GM12865 (cell line): Measurements from ENCODE around the gene TMSB4X.

Experiments used
- DNase-seq: peaks from one replicate; pipeline ENCODE4 v3.0.0; 2010; ENCODE audit warnings: low read depth
- H3K4me3 ChIP-seq: 2 replicates; pipeline ENCODE4 v1.5.1; 2011; ENCODE audit warnings: mild to moderate bottlenecking, low read depth, low read length, control low read depth
- CTCF ChIP-seq: IDR thresholded peaks from 2 replicates; pipeline ENCODE4 v1.5.1; 2011; ENCODE audit warnings: low read length, control low read depth, low read depth, inconsistent platforms; ENCODE audit not compliant: insufficient read depth; ENCODE audit errors: missing control alignments

TMSB4X gene

DNA sequence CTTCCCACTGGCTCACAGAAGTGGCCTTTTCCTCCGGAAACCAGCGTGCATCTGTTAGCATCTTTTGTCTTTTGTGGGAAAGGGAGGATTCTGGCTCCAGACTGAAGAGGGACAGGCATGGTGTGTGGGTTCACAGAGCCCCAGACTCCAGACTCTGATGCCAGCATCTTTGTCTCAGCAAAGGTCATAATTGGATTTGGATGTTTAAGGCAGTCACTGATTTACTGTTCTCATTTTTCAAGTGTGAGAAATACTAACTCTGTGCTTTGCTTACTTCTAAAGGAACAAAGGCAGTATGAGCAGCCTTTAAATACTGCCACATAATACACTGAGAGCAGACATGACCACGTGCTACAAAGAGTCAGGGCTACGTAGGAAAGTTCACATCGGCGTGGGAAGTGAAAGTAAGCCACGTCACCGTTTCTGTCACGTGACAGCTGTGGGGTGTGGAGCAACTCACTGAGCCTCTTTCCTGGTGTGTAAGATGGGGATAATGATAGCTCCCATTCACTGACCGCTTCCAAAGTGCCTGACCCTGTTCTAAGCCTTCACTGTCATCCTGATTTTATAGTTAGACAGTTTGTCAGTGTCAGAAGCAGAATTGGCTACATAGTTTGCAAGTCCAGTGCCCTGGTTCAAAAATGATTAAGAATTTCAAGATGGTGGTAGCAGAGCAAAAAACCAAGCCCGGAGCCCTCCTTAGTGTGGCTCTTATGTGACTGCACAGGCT lies 24.8 kb upstream of the TMSB4X start:
- peak; percentile 95 for DNase-seq
- no peak for TF ChIP-seq CTCF
- H3K4me3 ChIP-seq = peak overlapping the region; percentile 50

- peak overlapping the region; percentile 50 for H3K4me3 ChIP-seq
- peak; percentile 90 for TF ChIP-seq CTCF
- DNase-seq = peak; percentile 90
Observed at GRCh38 chrX:12950851-12951594, 23.9 kb upstream of the TMSB4X start.

GRCh38 chrX:12951595-12951975 lies 23.3 kb upstream of the TMSB4X start:
- H3K4me3 ChIP-seq = peak overlapping the region; percentile 50
- DNase-seq = peak; percentile 54

GRCh38 chrX:12953420-12953819 lies 21.5 kb upstream of the TMSB4X start:
- TF ChIP-seq CTCF = no peak
- DNase-seq = no peak
- no peak overlapping the region for H3K4me3 ChIP-seq

More at GRCh38 chrX:12951595-12951975, 23.3 kb upstream of the TMSB4X start:
- no peak for TF ChIP-seq CTCF

- peak overlapping the region; percentile 67 for H3K4me3 ChIP-seq
- no peak for DNase-seq
- no peak for TF ChIP-seq CTCF
Observed at GRCh38 chrX:12954376-12954775, 20.5 kb upstream of the TMSB4X start.

GRCh38 chrX:12954981-12955380 lies 19.9 kb upstream of the TMSB4X start:
- DNase-seq = peak; percentile 46
- H3K4me3 ChIP-seq = peak overlapping the region; percentile 67
- TF ChIP-seq CTCF = no peak
